NCI-H446 treated with DMSO at 0.1 percent for 48 hours (cell line): Measurements from ENCODE around the gene DPYD.

ENCODE experiments used
- DNase-seq: peaks from one replicate; lab custom pipeline; 2025; lab: John Stamatoyannopoulos, UW

DPYD gene

GRCh38 chr1:97143236-97143882, 777.5 kb downstream of the DPYD start:
- DNase-seq, result no peak

GRCh38 chr1:97140611-97141010, 780.2 kb downstream of the DPYD start:
- DNase-seq, result no peak

- DNase-seq, result no peak
Observed at GRCh38 chr1:97139512-97139911, 781.3 kb downstream of the DPYD start.

- no peak for DNase-seq
Observed at GRCh38 chr1:97138515-97139032, 782.3 kb downstream of the DPYD start.

- peak; percentile 97 for DNase-seq
Observed at GRCh38 chr1:97137862-97138514, 782.8 kb downstream of the DPYD start.

- DNase-seq, result no peak
Observed at GRCh38 chr1:97136996-97137395, 783.8 kb downstream of the DPYD start.

GRCh38 chr1:97135972-97136371, 784.9 kb downstream of the DPYD start:
- DNase-seq, result no peak

- no peak for DNase-seq
Observed at GRCh38 chr1:97128426-97128825, 792.4 kb downstream of the DPYD start.

- no peak for DNase-seq
Observed at GRCh38 chr1:97123717-97124431, 797.0 kb downstream of the DPYD start.

- no peak for DNase-seq
Observed at GRCh38 chr1:97120806-97121205, 800.0 kb downstream of the DPYD start.

GRCh38 chr1:97119260-97120158, 801.3 kb downstream of the DPYD start:
- no peak for DNase-seq

GRCh38 chr1:97114842-97115241, 806.0 kb downstream of the DPYD start:
- DNase-seq, result no peak

- DNase-seq, result no peak
Observed at GRCh38 chr1:97112442-97112841, 808.4 kb downstream of the DPYD start.

- no peak for DNase-seq
Observed at GRCh38 chr1:97108179-97108578, 812.7 kb downstream of the DPYD start.

- no peak for DNase-seq
Observed at GRCh38 chr1:97105531-97105930, 815.3 kb downstream of the DPYD start.

GRCh38 chr1:97101509-97101908, 819.3 kb downstream of the DPYD start:
- no peak for DNase-seq

- no peak for DNase-seq
Observed at GRCh38 chr1:97097404-97097925, 823.4 kb downstream of the DPYD start.

GRCh38 chr1:97095764-97096163, 825.1 kb downstream of the DPYD start:
- no peak for DNase-seq

- no peak for DNase-seq
Observed at GRCh38 chr1:97094247-97094972, 826.4 kb downstream of the DPYD start.

- no peak for DNase-seq
Observed at GRCh38 chr1:97093741-97094140, 827.1 kb downstream of the DPYD start.

GRCh38 chr1:97092824-97093223, 828.0 kb downstream of the DPYD start:
- no peak for DNase-seq
